ENCODE data around the gene ELMO1.

DNA sequence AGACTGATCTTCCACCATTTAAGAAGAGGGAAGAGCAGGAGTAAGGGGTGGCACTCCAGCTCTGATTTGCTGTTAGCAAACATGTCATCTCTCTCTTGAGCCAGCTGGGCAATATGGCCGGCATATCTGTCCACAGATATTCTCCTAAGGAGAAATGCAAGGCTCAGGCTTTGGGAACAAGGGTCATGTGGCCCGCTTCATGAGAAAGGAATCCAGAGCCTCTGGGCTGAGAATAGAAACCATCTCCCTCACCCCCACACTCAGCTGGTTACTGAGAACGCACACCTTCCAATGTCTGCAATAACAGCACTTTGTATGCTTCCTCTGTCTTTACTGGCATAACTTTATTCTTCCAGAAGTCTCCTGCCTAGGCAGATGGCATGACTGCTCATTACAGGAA is 171.2 kb downstream of the ELMO1 start:
- TF ChIP-seq POLR2A (IDR thresholded peaks at IDR 0.05) (no peak), POLR2AphosphoS5 (IDR thresholded peaks at IDR 0.05) (no peak)
- TF ChIP-seq, protein P1, sequence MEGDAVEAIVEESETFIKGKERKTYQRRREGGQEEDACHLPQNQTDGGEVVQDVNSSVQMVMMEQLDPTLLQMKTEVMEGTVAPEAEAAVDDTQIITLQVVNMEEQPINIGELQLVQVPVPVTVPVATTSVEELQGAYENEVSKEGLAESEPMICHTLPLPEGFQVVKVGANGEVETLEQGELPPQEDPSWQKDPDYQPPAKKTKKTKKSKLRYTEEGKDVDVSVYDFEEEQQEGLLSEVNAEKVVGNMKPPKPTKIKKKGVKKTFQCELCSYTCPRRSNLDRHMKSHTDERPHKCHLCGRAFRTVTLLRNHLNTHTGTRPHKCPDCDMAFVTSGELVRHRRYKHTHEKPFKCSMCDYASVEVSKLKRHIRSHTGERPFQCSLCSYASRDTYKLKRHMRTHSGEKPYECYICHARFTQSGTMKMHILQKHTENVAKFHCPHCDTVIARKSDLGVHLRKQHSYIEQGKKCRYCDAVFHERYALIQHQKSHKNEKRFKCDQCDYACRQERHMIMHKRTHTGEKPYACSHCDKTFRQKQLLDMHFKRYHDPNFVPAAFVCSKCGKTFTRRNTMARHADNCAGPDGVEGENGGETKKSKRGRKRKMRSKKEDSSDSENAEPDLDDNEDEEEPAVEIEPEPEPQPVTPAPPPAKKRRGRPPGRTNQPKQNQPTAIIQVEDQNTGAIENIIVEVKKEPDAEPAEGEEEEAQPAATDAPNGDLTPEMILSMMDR (IDR thresholded peaks at IDR 0.05 in 8 of 11, conservative IDR thresholded peaks at IDR 0.05 in 3 of 11) = no peak

Data from spleen (tissue), 7 donors.